GM19438 (cell line): ENCODE measurements around the gene TIFAB.
"Not testable (repeated sequence)": the region's sequence is repeated elsewhere in the genome, so short reads cannot be mapped to it uniquely, and the experiment has no call there.

Experiments used
- ATAC-seq: cut with Tn5 transposase; IDR thresholded peaks from one replicate; pipeline ENCODE4 v1.9.1; 2021; ENCODE audit warnings: low read depth; ENCODE audit not compliant: unreplicated experiment

Gene TIFAB

GRCh38 chr5:135452321-135453030, at the start of gene TIFAB:
Gene TIFAB, minus strand, starts transcription at chr5:135452351. Its CDS starts 2,412 bp downstream, at chr5:135449939.
- ATAC-seq = no peak

GRCh38 chr5:135498637-135498995, 46.5 kb upstream of the TIFAB start:
- ATAC-seq = no peak

- no peak for ATAC-seq
These were observed 46.0 kb upstream of the TIFAB start for GRCh38 chr5:135497971-135498636.

- not testable (repeated sequence) for ATAC-seq
These were observed 43.4 kb upstream of the TIFAB start for GRCh38 chr5:135495531-135495930.

- no peak for ATAC-seq
These were observed 42.0 kb upstream of the TIFAB start for GRCh38 chr5:135494196-135494595.

GRCh38 chr5:135493406-135494180, 41.4 kb upstream of the TIFAB start:
- no peak for ATAC-seq

- ATAC-seq = no peak
These were observed 40.1 kb upstream of the TIFAB start for GRCh38 chr5:135492319-135492626.

- ATAC-seq = no peak
These were observed 39.6 kb upstream of the TIFAB start for GRCh38 chr5:135491552-135492318.

- ATAC-seq = no peak
These were observed 38.9 kb upstream of the TIFAB start for GRCh38 chr5:135491038-135491551.

- no peak for ATAC-seq
These were observed 38.3 kb upstream of the TIFAB start for GRCh38 chr5:135490245-135491037.

- no peak for ATAC-seq
These were observed 37.5 kb upstream of the TIFAB start for GRCh38 chr5:135489466-135490244.

- ATAC-seq = no peak
These were observed 36.7 kb upstream of the TIFAB start for GRCh38 chr5:135488727-135489465.

- ATAC-seq = no peak
These were observed 35.8 kb upstream of the TIFAB start for GRCh38 chr5:135487839-135488514.

GRCh38 chr5:135487037-135487395, 34.9 kb upstream of the TIFAB start:
- ATAC-seq = no peak

- no peak for ATAC-seq
These were observed 34.2 kb upstream of the TIFAB start for GRCh38 chr5:135486131-135487036.

- no peak for ATAC-seq
These were observed 32.5 kb upstream of the TIFAB start for GRCh38 chr5:135484674-135485086.

GRCh38 chr5:135483254-135483653, 31.1 kb upstream of the TIFAB start:
- ATAC-seq = no peak
